ENCODE results near the gene LAMP1. TPM values are rescaled to one million over a fixed set of nuclear protein-coding genes. Genes with fewer than 3 reads are reported as not detected.
A peak's percentile ranks its signal among the peaks of the same experiment; 100 is the strongest.

Gene LAMP1
- total RNA-seq, 1 donor from 2014 or later, result 192 TPM

- TF ChIP-seq, protein P1, sequence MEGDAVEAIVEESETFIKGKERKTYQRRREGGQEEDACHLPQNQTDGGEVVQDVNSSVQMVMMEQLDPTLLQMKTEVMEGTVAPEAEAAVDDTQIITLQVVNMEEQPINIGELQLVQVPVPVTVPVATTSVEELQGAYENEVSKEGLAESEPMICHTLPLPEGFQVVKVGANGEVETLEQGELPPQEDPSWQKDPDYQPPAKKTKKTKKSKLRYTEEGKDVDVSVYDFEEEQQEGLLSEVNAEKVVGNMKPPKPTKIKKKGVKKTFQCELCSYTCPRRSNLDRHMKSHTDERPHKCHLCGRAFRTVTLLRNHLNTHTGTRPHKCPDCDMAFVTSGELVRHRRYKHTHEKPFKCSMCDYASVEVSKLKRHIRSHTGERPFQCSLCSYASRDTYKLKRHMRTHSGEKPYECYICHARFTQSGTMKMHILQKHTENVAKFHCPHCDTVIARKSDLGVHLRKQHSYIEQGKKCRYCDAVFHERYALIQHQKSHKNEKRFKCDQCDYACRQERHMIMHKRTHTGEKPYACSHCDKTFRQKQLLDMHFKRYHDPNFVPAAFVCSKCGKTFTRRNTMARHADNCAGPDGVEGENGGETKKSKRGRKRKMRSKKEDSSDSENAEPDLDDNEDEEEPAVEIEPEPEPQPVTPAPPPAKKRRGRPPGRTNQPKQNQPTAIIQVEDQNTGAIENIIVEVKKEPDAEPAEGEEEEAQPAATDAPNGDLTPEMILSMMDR (conservative IDR thresholded peaks at IDR 0.05; ENCODE audit: low read depth, low read length), result no peak
- H3K4me3 ChIP-seq (ENCODE audit: low read depth, low read length), result no peak overlapping the region
- DNase-seq (ENCODE audit: low read depth), result no peak
Observed at GRCh38 chr13:113353254-113353653, 56.2 kb downstream of the LAMP1 start.

GRCh38 chr13:113354831-113355610 lies 58.0 kb downstream of the LAMP1 start:
- H3K4me3 ChIP-seq (ENCODE audit: low read depth, low read length), result no peak overlapping the region
- no peak for DNase-seq (ENCODE audit: low read depth)
- TF ChIP-seq, protein P1 (conservative IDR thresholded peaks at IDR 0.05; ENCODE audit: low read depth, low read length), result no peak

- TF ChIP-seq, protein P1 (conservative IDR thresholded peaks at IDR 0.05; ENCODE audit: low read depth, low read length), result no peak
- no peak for DNase-seq (ENCODE audit: low read depth)
Observed at GRCh38 chr13:113355621-113356020, 58.6 kb downstream of the LAMP1 start.

DNA sequence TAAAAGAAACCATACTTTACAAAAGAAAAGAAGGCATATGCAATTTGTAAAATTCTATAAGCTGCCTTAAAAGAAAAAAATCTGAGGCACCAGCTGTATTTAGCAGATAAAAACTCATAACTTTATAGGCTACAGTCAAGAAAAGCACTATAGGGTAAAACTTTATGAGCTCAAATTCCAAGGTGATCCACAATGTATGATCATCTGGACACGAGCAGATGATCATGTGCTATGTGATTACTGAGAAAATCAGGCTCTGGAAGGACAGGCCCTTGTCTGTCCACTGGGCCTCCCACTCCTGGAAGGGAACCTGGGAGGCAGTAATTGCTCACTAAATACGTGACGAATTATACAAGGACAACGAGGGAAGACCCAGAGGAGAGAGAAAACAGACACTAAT lies 59.6 kb downstream of the LAMP1 start:
- H3K4me3 ChIP-seq (ENCODE audit: low read depth, low read length), result no peak overlapping the region
- DNase-seq (ENCODE audit: low read depth), result no peak
- TF ChIP-seq, protein P1 (conservative IDR thresholded peaks at IDR 0.05; ENCODE audit: low read depth, low read length), result no peak

More at GRCh38 chr13:113355621-113356020, 58.6 kb downstream of the LAMP1 start:
- no peak overlapping the region for H3K4me3 ChIP-seq (ENCODE audit: low read depth, low read length)

- no peak overlapping the region for H3K4me3 ChIP-seq (ENCODE audit: low read depth, low read length)
- DNase-seq (ENCODE audit: low read depth), result peak; percentile 30
- TF ChIP-seq, protein P1 (conservative IDR thresholded peaks at IDR 0.05; ENCODE audit: low read depth, low read length), result no peak
Observed at GRCh38 chr13:113357529-113357928, 60.5 kb downstream of the LAMP1 start.

DNA sequence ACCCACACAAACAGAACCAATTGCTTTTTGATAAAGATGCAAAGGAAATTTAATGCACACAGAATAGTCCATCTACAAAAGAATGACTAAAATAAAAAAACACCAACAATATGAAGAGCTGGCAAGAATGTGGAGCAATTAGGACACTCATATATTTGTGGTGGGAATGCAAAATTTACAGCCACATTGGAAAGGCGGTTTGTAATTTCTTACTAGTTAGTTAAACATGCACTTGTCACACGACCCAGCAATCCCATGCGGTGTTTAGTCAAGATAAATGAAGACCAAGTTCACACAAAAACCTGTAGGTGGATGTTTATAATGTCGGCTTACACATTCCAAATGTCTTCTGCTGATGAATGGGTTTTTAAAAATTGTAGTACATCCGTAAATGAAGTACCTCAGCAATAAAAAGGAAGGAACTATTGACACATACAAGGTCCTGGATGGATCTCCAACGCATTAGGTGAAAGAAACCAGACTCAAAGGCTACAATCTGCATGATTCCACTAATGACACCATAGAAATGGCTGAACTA lies 61.7 kb downstream of the LAMP1 start:
- H3K4me3 ChIP-seq (ENCODE audit: low read depth, low read length), result no peak overlapping the region
- TF ChIP-seq, protein P1 (conservative IDR thresholded peaks at IDR 0.05; ENCODE audit: low read depth, low read length), result no peak
- no peak for DNase-seq (ENCODE audit: low read depth)
